SK-N-MC (cell line): ENCODE results near the gene CPT1B.

Experiments
- EZH2 ChIP-seq: fragments of 200-600 bp; sonication (generic); IDR thresholded peaks from one replicate; pipeline ENCODE4 v1.6.1; 2017; ENCODE audit warnings: antibody characterized with exemption
- FOXP2 ChIP-seq: optimal IDR thresholded peaks from 2 replicates; pipeline ENCODE3; 2011; ENCODE audit warnings: mild to moderate bottlenecking, moderate library complexity; ENCODE audit not compliant: insufficient read depth; ENCODE audit errors: extremely low read length, control extremely low read depth
- POLR2AphosphoS5 ChIP-seq: IDR thresholded peaks from 2 replicates; pipeline ENCODE4 v1.6.1; 2012; ENCODE audit warnings: mild to moderate bottlenecking, low read depth, low read length, borderline replicate concordance

DNA sequence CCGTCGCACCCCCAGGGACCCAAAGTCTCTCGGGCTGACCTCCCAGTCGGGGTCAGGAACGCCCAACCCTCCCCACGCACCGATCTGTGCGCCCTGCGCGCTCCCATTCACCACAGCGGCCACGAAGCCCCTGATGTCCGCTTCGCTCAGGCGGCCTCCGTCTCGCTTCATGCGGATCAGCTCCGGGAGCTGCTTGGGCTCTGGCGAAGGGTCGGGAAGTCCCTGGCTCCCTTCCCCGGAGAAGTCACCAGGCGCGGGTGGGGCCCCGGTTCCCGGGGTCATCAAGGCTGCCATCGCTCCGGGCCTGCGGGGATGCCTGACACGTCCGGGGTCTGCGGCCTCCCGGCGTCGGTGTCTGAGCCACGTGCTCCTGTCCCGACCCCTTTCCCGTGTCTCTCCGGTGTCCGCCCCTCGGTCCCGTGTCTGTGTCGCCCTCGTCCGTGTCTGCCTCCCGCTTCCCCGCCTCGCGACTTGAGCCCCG, 48.8 kb downstream of the CPT1B start:
- no peak for TF ChIP-seq POLR2AphosphoS5
- TF ChIP-seq EZH2, result no peak
- TF ChIP-seq FOXP2, result no peak
